ENCODE data around the gene OAS3. TPM values are rescaled to one million over a fixed set of nuclear protein-coding genes. Genes with fewer than 3 reads are reported as not detected.

OAS3 gene
- total RNA-seq, 1 donor from 2014 or later, result 65.8 TPM

- Histone ChIP-seq H3K4me3 (no peak overlapping the region), H3K27ac (no peak overlapping the region), H3K9me3 (no peaks in the 10 kb centered on the region), H3K4me1 (peaks cover 10% of the 10 kb centered on the region), H3K27me3 (ENCODE audit: low read depth) (no peaks in the 10 kb centered on the region), H3K36me3 (peaks cover 79% of the 10 kb centered on the region)
- DNase-seq, result no peak
- no peak for ATAC-seq
- TF ChIP-seq CTCF (IDR thresholded peaks at IDR 0.05), result no peak
- intact Hi-C loops (cut with DNase I), result no loop called here
Measured at GRCh38 chr12:112967858-112968257, 29.6 kb downstream of the OAS3 start.

- peaks cover 60% of the 10 kb centered on the region for H3K36me3 ChIP-seq
- intact Hi-C loops (cut with DNase I), result no loop called here
- no peak overlapping the region for H3K4me3 ChIP-seq
- no peak for TF ChIP-seq CTCF (IDR thresholded peaks at IDR 0.05)
- no peaks in the 10 kb centered on the region for H3K9me3 ChIP-seq
- no peak for ATAC-seq
- no peak for DNase-seq
- no peaks in the 10 kb centered on the region for H3K27me3 ChIP-seq (ENCODE audit: low read depth)
- no peak overlapping the region for H3K27ac ChIP-seq
- H3K4me1 ChIP-seq, result peaks cover 10% of the 10 kb centered on the region
Measured at GRCh38 chr12:112969547-112970306, 31.5 kb downstream of the OAS3 start.

- peaks cover 54% of the 10 kb centered on the region for H3K36me3 ChIP-seq
- H3K4me3 ChIP-seq, result no peak overlapping the region
- intact Hi-C loops (cut with DNase I), result no loop called here
Measured at GRCh38 chr12:112970391-112970790, 32.1 kb downstream of the OAS3 start.

DNA sequence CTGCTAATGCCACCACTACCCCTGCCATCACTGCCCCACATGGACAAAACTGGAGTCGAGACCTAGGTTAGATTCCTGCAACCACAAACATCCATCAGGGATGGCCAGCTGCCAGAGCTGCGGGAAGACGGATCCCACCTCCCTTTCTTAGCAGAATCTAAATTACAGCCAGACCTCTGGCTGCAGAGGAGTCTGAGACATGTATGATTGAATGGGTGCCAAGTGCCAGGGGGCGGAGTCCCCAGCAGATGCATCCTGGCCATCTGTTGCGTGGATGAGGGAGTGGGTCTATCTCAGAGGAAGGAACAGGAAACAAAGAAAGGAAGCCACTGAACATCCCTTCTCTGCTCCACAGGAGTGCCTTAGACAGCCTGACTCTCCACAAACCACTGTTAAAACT lies 33.0 kb downstream of the OAS3 start:
- DNase-seq, result no peak
- no peak overlapping the region for H3K27ac ChIP-seq
- H3K4me3 ChIP-seq, result no peak overlapping the region
- no peaks in the 10 kb centered on the region for H3K9me3 ChIP-seq
- H3K27me3 ChIP-seq (ENCODE audit: low read depth), result no peaks in the 10 kb centered on the region
- no peak for ATAC-seq
- peaks cover 46% of the 10 kb centered on the region for H3K36me3 ChIP-seq
- no peak for TF ChIP-seq CTCF (IDR thresholded peaks at IDR 0.05)
- intact Hi-C loops (cut with DNase I), result no loop called here
- peaks cover 10% of the 10 kb centered on the region for H3K4me1 ChIP-seq

More at GRCh38 chr12:112970391-112970790, 32.1 kb downstream of the OAS3 start:
- Histone ChIP-seq H3K27me3 (ENCODE audit: low read depth) (no peaks in the 10 kb centered on the region), H3K9me3 (no peaks in the 10 kb centered on the region), H3K4me1 (peaks cover 10% of the 10 kb centered on the region), H3K27ac (no peak overlapping the region)
- no peak for TF ChIP-seq CTCF (IDR thresholded peaks at IDR 0.05)
- ATAC-seq (no peak), DNase-seq (no peak)

DNA sequence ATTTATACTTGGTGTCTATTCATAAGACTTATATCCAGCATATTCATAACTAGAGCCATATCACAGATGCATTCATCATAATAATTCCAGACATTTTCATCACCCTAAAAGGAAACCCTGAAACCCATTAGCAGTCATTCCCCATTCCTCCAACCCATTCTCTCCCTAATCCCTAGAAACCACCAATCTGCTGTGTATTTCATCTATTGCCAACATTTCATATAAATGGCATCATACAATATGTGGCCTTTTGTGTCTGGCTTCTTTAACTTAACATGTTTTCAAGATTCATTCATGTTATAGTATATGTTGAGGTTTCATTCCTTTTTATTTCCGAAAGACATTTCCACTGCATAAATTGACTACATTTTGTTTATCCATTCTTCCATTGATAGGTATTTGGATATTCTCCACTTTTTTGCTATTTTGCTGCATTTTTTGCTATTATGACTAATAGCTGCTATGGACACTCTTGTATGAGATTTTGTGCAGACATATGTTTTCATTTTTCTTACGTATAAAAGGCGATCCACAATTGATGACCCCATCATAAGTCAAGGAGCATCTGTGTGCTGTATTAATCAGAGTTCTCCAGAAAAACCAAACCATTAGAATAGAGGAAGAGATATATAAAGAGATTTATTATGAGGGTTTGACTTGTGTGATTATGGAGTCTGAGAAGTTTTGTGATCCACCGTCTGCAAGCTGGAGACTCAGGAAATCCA lies 34.9 kb downstream of the OAS3 start:
- Histone ChIP-seq H3K27ac (no peak overlapping the region), H3K4me1 (peaks cover 21% of the 10 kb centered on the region), H3K9me3 (no peaks in the 10 kb centered on the region), H3K36me3 (peaks cover 27% of the 10 kb centered on the region), H3K27me3 (ENCODE audit: low read depth) (no peaks in the 10 kb centered on the region), H3K4me3 (no peak overlapping the region)
- DNase-seq, result no peak
- ATAC-seq, result no peak
- no peak for TF ChIP-seq CTCF (IDR thresholded peaks at IDR 0.05)
- intact Hi-C loops (cut with DNase I), result no loop called here
